ENCODE measurements around the gene ROPN1L. TPM values are rescaled to one million over a fixed set of nuclear protein-coding genes. Genes with fewer than 3 reads are reported as not detected.

ROPN1L gene
- total and polyA plus RNA-seq, 2 experiments from 2014 or later = 0.30 TPM; not detected in 1

GRCh38 chr5:10420468-10420867 lies 21.2 kb upstream of the ROPN1L start:
- 96% methylated on average over 2 of the region's 2 CpGs for WGBS (ENCODE audit: low lambda C conversion rate, missing lambda C conversion rate)
- no peak overlapping the region for H3K4me2 ChIP-seq
- peaks cover 3% of the 10 kb centered on the region for H3K79me2 ChIP-seq
- H3K36me3 ChIP-seq (replicated peaks; ENCODE audit: insufficient read depth, low read depth) = no peaks in the 10 kb centered on the region
- no peaks in the 10 kb centered on the region for H3K9me2 ChIP-seq (replicated peaks; ENCODE audit: insufficient read depth)
- no peak overlapping the region for H2AFZ ChIP-seq
- DNase-seq (ENCODE audit: low spot score) = no peak
- H3K4me1 ChIP-seq (ENCODE audit: insufficient read depth) = no peaks in the 10 kb centered on the region
- no peaks in the 10 kb centered on the region for H3K27me3 ChIP-seq
- H3K4me3 ChIP-seq = no peak overlapping the region
- TF ChIP-seq EZH2phosphoT487 (IDR thresholded peaks at IDR 0.05; ENCODE audit: low read depth, severe bottlenecking, unreplicated experiment) (no peak), CTCF (IDR thresholded peaks at IDR 0.05; ENCODE audit: poor library complexity) (no peak), EZH2 (IDR thresholded peaks at IDR 0.05; ENCODE audit: borderline replicate concordance) (no peak)
- H4K20me1 ChIP-seq (ENCODE audit: insufficient read depth, poor library complexity, severe bottlenecking) = no peaks in the 10 kb centered on the region
- H3K27ac ChIP-seq = no peak overlapping the region
- H3K9me3 ChIP-seq (ENCODE audit: low read depth) = no peaks in the 10 kb centered on the region

- H3K9me2 ChIP-seq (replicated peaks; ENCODE audit: insufficient read depth) = no peaks in the 10 kb centered on the region
- no peak overlapping the region for H3K4me3 ChIP-seq
- H4K20me1 ChIP-seq (ENCODE audit: insufficient read depth, poor library complexity, severe bottlenecking) = no peaks in the 10 kb centered on the region
- peaks cover 3% of the 10 kb centered on the region for H3K79me2 ChIP-seq
- H3K4me2 ChIP-seq = no peak overlapping the region
- H3K36me3 ChIP-seq (replicated peaks; ENCODE audit: insufficient read depth, low read depth) = no peaks in the 10 kb centered on the region
- no peaks in the 10 kb centered on the region for H3K27me3 ChIP-seq
- no peak for TF ChIP-seq CTCF (IDR thresholded peaks at IDR 0.05; ENCODE audit: poor library complexity)
- TF ChIP-seq EZH2 (IDR thresholded peaks at IDR 0.05; ENCODE audit: borderline replicate concordance) = no peak
- no peak for TF ChIP-seq EZH2phosphoT487 (IDR thresholded peaks at IDR 0.05; ENCODE audit: low read depth, severe bottlenecking, unreplicated experiment)
- no peak overlapping the region for H3K27ac ChIP-seq
- no peaks in the 10 kb centered on the region for H3K4me1 ChIP-seq (ENCODE audit: insufficient read depth)
- H2AFZ ChIP-seq = no peak overlapping the region
- no peaks in the 10 kb centered on the region for H3K9me3 ChIP-seq (ENCODE audit: low read depth)
- DNase-seq (ENCODE audit: low spot score) = no peak
Measured at GRCh38 chr5:10420932-10421331, 20.7 kb upstream of the ROPN1L start.

- no peak for TF ChIP-seq EZH2phosphoT487 (IDR thresholded peaks at IDR 0.05; ENCODE audit: low read depth, severe bottlenecking, unreplicated experiment)
- no peak for TF ChIP-seq CTCF (IDR thresholded peaks at IDR 0.05; ENCODE audit: poor library complexity)
- TF ChIP-seq EZH2 (IDR thresholded peaks at IDR 0.05; ENCODE audit: borderline replicate concordance) = no peak
- no peaks in the 10 kb centered on the region for H3K9me2 ChIP-seq (replicated peaks; ENCODE audit: insufficient read depth)
- peaks cover 3% of the 10 kb centered on the region for H3K79me2 ChIP-seq
- H3K4me2 ChIP-seq = no peak overlapping the region
- WGBS (ENCODE audit: low lambda C conversion rate, missing lambda C conversion rate) = 93% methylated on average over 12 of the region's 12 CpGs
- no peaks in the 10 kb centered on the region for H4K20me1 ChIP-seq (ENCODE audit: insufficient read depth, poor library complexity, severe bottlenecking)
- H3K27ac ChIP-seq = no peak overlapping the region
- no peak overlapping the region for H2AFZ ChIP-seq
- no peaks in the 10 kb centered on the region for H3K4me1 ChIP-seq (ENCODE audit: insufficient read depth)
- DNase-seq (ENCODE audit: low spot score) = no peak
- H3K36me3 ChIP-seq (replicated peaks; ENCODE audit: insufficient read depth, low read depth) = no peaks in the 10 kb centered on the region
- no peak overlapping the region for H3K4me3 ChIP-seq
- no peaks in the 10 kb centered on the region for H3K27me3 ChIP-seq
- no peaks in the 10 kb centered on the region for H3K9me3 ChIP-seq (ENCODE audit: low read depth)
Measured at GRCh38 chr5:10421896-10422691, 19.6 kb upstream of the ROPN1L start.

Data from hepatocyte (in vitro differentiated cells).